Measurements from ENCODE around the gene OASL.

- TF ChIP-seq, protein P1, sequence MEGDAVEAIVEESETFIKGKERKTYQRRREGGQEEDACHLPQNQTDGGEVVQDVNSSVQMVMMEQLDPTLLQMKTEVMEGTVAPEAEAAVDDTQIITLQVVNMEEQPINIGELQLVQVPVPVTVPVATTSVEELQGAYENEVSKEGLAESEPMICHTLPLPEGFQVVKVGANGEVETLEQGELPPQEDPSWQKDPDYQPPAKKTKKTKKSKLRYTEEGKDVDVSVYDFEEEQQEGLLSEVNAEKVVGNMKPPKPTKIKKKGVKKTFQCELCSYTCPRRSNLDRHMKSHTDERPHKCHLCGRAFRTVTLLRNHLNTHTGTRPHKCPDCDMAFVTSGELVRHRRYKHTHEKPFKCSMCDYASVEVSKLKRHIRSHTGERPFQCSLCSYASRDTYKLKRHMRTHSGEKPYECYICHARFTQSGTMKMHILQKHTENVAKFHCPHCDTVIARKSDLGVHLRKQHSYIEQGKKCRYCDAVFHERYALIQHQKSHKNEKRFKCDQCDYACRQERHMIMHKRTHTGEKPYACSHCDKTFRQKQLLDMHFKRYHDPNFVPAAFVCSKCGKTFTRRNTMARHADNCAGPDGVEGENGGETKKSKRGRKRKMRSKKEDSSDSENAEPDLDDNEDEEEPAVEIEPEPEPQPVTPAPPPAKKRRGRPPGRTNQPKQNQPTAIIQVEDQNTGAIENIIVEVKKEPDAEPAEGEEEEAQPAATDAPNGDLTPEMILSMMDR (IDR thresholded peaks at IDR 0.05): no peak
- TF ChIP-seq EP300 (IDR thresholded peaks at IDR 0.05) (no peak), POLR2A (IDR thresholded peaks at IDR 0.05) (no peak)
These were observed 15.2 kb downstream of the OASL start for GRCh38 chr12:121023799-121024198.

Data from tibial nerve (tissue), 4 donors.